ENCODE results near the gene ITGB2.

GRCh38 chr21:44902268-44903049 lies 18.2 kb downstream of the ITGB2 start:
- TF ChIP-seq YY1 (IDR thresholded peaks at IDR 0.05; ENCODE audit: extremely low read depth, insufficient replicate concordance, low read depth, low read length) (no peak), POLR2A (IDR thresholded peaks at IDR 0.05; ENCODE audit: borderline replicate concordance, extremely low read depth, insufficient read depth, insufficient read length) (no peak), CTCF (IDR thresholded peaks at IDR 0.05 in 2 of 3, conservative IDR thresholded peaks at IDR 0.05 in 1 of 3; ENCODE audit: borderline replicate concordance in 1 of 3, insufficient read depth in 1 of 3, low read depth in 2 of 3, low read length in 2 of 3) (no peak), ZBTB33 (IDR thresholded peaks at IDR 0.05; ENCODE audit: extremely low read depth, insufficient replicate concordance, low read length) (no peak), POLR2AphosphoS5 (IDR thresholded peaks at IDR 0.05; ENCODE audit: low read depth, low read length) (no peak), CBX3 (IDR thresholded peaks at IDR 0.05; ENCODE audit: low read depth) (no peak), ELF1 (IDR thresholded peaks at IDR 0.05; ENCODE audit: borderline replicate concordance, low read depth) (no peak), EZH2 (IDR thresholded peaks at IDR 0.05) (no peak), ZFX (IDR thresholded peaks at IDR 0.05) (no peak), ATF3 (IDR thresholded peaks at IDR 0.05) (no peak)
